ENCODE results near the gene FOXP1.

The FOXP1 gene

GRCh38 chr3:71586810-71587242 lies 3.3 kb upstream of the FOXP1 start:
- no peak for DNase-seq (ENCODE audit: low read depth)

GRCh38 chr3:71585887-71586809 lies 2.6 kb upstream of the FOXP1 start:
- DNase-seq (ENCODE audit: low read depth): no peak

DNA sequence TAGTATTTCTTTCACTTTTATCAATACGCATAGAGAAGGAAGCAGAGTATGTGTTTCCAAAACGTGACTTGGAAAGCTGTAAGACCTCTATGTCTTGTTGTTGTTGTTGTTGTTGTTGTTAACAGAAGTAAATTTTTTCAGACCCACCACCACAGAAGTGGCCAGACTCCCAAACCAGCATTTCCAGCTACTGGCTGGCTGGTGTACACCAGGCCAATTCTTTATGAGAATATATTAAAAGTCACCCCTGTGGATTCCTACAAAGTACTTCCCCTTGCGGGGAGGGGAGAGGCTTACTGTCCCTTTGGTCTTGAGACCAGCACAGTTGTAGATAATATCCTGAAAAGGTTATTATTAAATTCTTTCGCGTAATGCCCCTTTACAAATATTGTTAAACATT lies 1.6 kb upstream of the FOXP1 start:
- DNase-seq (ENCODE audit: low read depth): no peak

DNA sequence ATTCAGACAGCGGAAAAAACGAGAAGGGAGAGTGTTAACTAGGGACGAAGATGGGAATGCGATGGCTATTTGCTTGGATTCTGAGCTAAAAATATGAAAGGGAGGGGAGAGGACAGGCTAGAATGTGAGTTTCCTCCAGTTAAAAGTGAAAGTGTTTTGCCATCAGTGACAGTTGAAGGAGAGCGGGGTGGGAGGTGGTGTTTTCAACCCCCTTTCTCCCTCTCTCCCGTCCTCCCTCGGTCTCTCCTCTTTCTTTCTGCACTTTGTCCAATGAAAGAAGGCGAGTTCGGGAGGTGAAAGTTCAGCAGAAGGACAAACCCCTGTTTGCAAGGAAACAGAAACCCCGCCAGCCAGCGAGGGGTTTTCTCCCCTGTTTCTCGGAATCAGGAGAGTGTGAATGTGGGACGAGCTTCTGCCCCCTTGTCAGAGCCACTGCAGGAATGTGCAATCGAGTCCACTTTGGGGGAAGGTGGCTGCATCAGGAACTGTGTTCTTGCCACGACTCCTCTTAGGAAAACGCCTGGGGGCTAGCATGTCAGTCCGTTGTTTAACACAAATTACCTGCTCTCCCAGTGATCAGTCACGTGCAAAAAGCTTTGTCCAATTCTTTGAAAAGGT lies 975 bp upstream of the FOXP1 start:
- peak; percentile 25 for DNase-seq (ENCODE audit: low read depth)

DNA sequence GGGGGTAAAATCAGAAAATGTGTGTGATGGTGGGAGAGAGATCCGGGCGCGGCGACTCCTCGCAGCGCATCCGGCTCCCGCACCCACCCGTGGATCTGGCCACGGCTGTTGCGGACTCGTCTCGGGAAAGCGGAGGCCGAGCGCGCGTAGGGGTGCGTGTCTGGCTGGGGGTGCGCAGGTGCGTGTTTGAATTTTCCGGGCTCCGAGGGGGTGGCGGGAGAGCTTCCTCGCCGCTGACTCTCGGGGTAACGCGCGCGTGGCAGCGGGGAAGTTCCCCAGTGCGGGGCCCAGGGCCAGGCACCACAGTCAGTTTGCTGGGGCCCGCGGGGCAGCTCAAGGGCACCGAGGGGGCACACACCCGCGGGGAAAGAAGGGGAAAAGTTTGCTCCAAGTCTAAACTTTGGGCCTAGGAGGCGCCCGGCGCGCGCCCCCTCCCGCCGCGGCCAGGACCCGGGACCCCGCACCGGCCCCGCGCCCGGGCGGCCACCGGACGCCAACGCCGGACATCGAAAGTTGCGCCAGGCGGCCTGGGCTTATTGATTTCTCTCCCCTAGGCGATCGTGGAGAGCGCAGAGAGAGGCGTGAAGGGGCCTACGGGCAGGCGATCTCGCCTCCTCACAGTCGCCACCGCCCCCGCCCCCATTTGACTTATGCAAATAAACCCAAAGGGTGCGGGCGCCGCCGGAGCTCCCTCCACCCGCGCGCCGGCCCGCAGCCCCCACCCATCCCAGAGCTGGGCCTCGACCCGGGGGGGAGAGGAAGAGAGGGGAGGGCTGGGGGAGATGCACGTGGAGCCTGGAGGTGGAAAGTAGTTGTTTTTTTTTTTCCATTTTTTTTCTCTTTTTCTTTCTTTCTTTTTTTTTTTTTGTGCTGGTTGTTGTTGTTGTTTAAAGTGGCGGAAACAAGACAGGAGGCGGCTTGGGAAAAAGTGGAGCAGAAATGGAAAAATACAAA lies 639 bp downstream of the FOXP1 start:
- DNase-seq (ENCODE audit: low read depth): peak; percentile 57

DNA sequence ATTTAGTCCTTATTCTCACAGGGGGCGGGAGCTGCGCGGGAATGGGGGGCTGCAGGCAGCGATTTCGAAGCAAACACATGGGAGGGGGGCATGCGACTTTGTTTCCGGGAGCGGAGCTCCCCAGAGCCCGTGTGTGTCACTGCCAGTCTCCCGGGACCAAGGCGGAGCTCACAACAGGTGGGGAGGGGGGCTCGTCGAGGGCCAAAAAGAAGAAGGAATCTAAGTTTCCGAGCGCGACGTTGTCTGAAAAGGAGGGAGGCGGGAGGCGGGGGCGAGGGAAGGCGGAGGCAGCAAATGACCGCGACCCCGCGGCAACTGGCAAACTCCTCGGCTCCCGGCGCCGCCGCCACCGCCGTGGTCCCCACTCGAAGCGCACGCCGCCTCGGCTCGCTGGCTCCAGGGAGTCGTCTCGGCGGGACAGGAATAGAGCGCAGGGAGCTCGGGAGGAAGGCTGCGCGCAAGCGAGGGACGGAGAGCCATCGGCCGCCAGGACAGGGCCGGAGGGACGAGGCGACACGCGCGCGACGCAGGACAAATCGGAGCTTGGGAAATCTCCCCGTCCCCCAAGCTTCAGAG lies 1.4 kb downstream of the FOXP1 start:
- peak; percentile 29 for DNase-seq (ENCODE audit: low read depth)

GRCh38 chr3:71581457-71582035 lies 2.0 kb downstream of the FOXP1 start:
- peak; percentile 10 for DNase-seq (ENCODE audit: low read depth)

DNA sequence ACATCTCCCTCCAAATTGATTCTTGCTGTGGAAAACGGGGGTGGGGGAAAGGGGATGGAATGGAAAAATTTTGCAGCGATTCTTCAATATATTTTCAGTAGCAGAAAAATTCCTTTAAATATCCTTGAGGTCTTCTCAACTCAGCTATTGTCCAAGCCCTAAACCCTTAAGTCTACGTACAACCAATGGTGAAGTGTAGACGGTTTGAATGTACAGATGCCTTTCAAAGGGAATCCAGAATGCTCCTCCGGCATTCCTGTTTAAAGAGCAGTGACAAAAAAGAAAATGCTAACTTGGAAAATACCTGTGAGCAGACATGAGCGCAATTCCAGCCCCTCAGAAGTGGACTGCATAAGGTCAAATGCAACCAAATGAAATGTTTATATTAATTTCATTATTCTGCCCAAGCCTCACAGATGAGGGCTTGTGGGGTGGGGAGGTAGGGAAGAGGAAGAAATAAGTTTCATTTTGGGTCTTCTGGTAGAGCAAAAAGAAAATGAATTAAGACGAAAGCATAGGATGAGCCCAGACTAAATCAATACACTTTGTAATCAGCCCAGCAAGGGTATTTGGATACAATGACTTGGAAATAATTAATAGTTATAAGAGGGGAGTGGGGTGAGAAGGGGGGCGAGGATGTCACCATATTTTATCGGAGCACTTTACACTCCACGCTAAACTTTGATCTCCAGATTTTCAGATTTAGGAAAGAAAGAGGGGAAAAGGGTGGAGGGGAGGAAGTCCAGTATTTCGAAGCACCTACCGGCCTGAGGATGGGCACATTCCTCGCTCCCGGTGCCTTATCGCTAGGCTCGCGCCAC lies 2.7 kb downstream of the FOXP1 start:
- DNase-seq (ENCODE audit: low read depth): no peak

GRCh38 chr3:71579935-71580406 lies 3.6 kb downstream of the FOXP1 start:
- no peak for DNase-seq (ENCODE audit: low read depth)

DNA sequence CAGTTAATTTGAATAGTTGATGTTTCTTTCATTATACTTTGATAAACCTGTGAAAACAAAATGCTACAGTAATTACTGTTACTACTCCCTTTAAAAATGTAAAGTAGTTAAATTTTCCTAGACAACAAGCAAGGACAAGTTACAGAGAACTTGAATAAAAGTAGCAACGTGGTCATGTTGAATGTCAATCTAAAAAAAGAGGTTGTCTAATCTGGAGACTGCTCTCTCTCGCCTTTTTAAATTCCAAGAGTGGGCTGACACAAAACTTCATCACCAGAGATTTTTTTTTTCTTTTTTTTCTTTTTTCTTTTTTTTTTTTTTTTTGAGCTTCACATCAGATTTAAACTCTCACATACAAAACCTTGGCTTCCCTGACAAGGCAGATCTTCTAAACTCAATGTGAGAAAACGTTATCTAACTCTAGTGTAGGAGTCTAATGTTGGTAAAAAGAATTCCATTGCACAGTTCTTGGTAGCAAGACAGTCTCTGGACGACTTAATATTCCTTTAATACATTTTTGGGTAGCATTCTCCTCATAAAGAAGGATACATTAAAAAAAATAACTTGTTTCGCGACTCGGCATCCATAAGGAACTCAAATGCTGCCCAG lies 4.1 kb downstream of the FOXP1 start:
- no peak for DNase-seq (ENCODE audit: low read depth)

GRCh38 chr3:71578054-71578751 lies 5.3 kb downstream of the FOXP1 start:
- DNase-seq (ENCODE audit: low read depth): no peak

DNA sequence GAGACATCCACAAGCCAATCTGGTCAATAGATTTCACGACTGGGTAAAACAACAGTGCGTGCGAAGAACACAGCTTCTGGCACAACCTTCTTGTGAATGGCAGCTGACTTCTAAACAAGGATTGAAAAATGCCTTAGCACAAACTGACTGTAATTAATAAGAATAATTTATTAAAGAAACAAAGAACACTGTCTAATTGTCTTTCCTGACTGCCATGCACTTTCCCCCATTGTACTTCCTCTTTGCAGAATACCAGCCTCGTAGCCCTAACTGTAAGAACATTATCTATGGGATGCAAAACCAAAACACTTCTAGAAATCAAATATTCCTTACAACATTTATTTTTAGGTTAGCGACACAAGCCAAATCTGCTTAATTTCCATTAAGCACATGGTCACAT lies 6.5 kb downstream of the FOXP1 start:
- DNase-seq (ENCODE audit: low read depth): no peak

DNA sequence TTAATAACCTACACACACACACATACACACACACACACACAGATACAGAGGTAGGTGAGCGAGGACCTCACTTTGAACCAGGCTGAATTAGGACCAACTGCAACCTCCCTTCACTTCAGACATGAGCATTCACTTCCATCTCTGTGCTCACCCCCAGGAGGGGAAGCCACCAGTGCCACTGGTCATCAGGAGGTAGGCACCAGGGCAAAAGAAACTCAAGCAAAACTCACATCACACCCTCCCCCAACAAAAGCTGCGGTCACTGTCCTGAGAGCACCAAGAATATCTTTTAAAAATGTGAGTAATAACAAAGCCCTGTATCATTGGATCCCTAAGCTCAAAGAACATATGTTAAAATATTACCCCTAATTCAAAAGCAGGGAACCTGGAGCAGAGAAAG lies 8.1 kb downstream of the FOXP1 start:
- no peak for DNase-seq (ENCODE audit: low read depth)

- no peak for DNase-seq (ENCODE audit: low read depth)
These were observed 10.3 kb downstream of the FOXP1 start for GRCh38 chr3:71573181-71573580.

GRCh38 chr3:71570546-71570945 lies 13.0 kb downstream of the FOXP1 start:
- DNase-seq (ENCODE audit: low read depth): no peak

DNA sequence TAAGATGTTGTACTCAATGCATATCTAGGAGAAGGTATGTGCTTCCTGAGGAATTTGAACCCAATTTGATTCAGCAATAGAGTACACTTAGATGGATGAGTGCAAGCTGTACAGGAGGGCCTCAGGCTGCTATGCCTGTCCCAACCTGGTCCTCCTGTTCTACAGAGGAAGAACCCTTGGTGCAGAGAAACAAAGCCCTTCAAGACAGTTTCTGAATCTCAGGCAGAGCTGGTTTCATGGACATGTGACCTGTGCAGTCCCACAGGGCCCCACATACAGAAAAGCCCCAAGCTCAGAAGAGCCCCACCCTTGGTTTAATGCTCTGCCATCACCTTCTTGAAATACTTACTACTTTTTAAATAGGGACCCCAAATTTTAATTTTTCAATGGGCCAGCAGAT lies 15.3 kb downstream of the FOXP1 start:
- no peak for DNase-seq (ENCODE audit: low read depth)

GRCh38 chr3:71566776-71567175 lies 16.8 kb downstream of the FOXP1 start:
- DNase-seq (ENCODE audit: low read depth): no peak

DNA sequence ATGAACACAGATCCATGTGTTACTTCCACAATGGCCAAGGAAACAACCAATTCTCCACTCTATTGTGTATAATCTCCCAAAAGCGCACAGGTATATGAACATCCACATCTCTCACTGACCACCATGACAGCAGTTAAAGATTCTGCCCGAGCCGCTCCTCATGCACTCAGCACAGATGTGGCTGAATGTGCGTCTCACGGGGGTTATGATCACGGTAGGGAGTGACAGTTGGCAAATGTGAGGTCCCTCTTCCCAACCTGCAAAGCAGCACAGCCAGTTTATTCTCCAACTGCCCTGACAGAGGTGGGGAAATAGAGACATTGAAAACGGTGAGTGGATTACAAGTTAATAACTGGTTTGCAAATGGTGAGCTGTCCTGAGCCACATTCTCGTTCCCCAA lies 17.6 kb downstream of the FOXP1 start:
- no peak for DNase-seq (ENCODE audit: low read depth)

- DNase-seq (ENCODE audit: low read depth): no peak
These were observed 18.2 kb downstream of the FOXP1 start for GRCh38 chr3:71565316-71565715.

GRCh38 chr3:71564361-71564760 lies 19.2 kb downstream of the FOXP1 start:
- DNase-seq (ENCODE audit: low read depth): no peak

All from stimulated activated CD8-positive, alpha-beta memory T cell treated with anti-CD3 and anti-CD28 coated beads, Interleukin-12 subunit alpha, Interleukin-12 subunit beta, amount 100 ng/mL, for 4 hours (primary cell).